Neutrophil (primary cell): ENCODE measurements around the gene ATP6V1C2.

ENCODE experiments used
- H3K27ac ChIP-seq: fragments of 200-600 bp; sonication (generic); 2 replicates; pipeline ENCODE4 v1.5.1; 2016; ENCODE audit warnings: mild to moderate bottlenecking, moderate library complexity
- H3K27me3 ChIP-seq: fragments of 200-600 bp; sonication (generic); 2 replicates; pipeline ENCODE4 v1.6.0; 2016; ENCODE audit warnings: mild to moderate bottlenecking
- H3K36me3 ChIP-seq: fragments of 200-600 bp; sonication (generic); 2 replicates; pipeline ENCODE4 v1.5.1; 2017
- H3K4me1 ChIP-seq, 2 experiments: fragments of 200-600 bp in 1 of 2; sonication (generic) in 1 of 2; 1 replicate in 1 of 2; 2 replicates in 1 of 2; pipeline versions ENCODE4 v1.5.1 to v1.6.1; 2013 to 2016; ENCODE audit warnings: low read depth in 1 of 2, low read length in 1 of 2, mild to moderate bottlenecking in 1 of 2, moderate library complexity in 1 of 2; ENCODE audit not compliant: control insufficient read depth in 1 of 2, insufficient read depth in 1 of 2
- H3K4me3 ChIP-seq, 2 experiments: fragments of 200-600 bp in 1 of 2; sonication (generic) in 1 of 2; 1 replicate in 1 of 2; 2 replicates in 1 of 2; pipeline ENCODE4 v1.5.1; 2013 to 2016; ENCODE audit warnings: low read depth in 1 of 2, low read length in 1 of 2, mild to moderate bottlenecking in 1 of 2, moderate library complexity in 1 of 2
- H3K9me3 ChIP-seq: fragments of 200-600 bp; sonication (generic); 2 replicates; pipeline ENCODE4 v1.5.1; 2016
- CTCF ChIP-seq: fragments of 200-600 bp; sonication (generic); IDR thresholded peaks from 2 replicates; pipeline ENCODE4 v1.5.1; 2016; ENCODE audit warnings: antibody characterized with exemption

The ATP6V1C2 gene

GRCh38 chr2:10717628-10718027 is 3.8 kb upstream of the ATP6V1C2 start:
- no peaks in the 10 kb centered on the region for H3K9me3 ChIP-seq
- H3K4me3 ChIP-seq: no peak overlapping the region
- no peak for TF ChIP-seq CTCF
- H3K27me3 ChIP-seq: peaks cover 59% of the 10 kb centered on the region
- no peaks in the 10 kb centered on the region for H3K36me3 ChIP-seq
- peaks cover 32 to 33% of the 10 kb centered on the region in 2 experiments for H3K4me1 ChIP-seq
- H3K27ac ChIP-seq: no peak overlapping the region

GRCh38 chr2:10720306-10720705 is 1.1 kb upstream of the ATP6V1C2 start:
- Histone ChIP-seq H3K36me3 (no peaks in the 10 kb centered on the region), H3K9me3 (no peaks in the 10 kb centered on the region), H3K4me3 (no peak overlapping the region), H3K27ac (no peak overlapping the region), H3K4me1 (peaks cover 32 to 33% of the 10 kb centered on the region in 2 experiments), H3K27me3 (peaks cover 59% of the 10 kb centered on the region)
- TF ChIP-seq CTCF: no peak

- Histone ChIP-seq H3K9me3 (no peaks in the 10 kb centered on the region), H3K4me1 (peaks cover 32 to 33% of the 10 kb centered on the region in 2 experiments), H3K27ac (no peak overlapping the region), H3K4me3 (peak overlapping the region; percentile 27 to 57), H3K27me3 (peaks cover 63% of the 10 kb centered on the region), H3K36me3 (no peaks in the 10 kb centered on the region)
- TF ChIP-seq CTCF: no peak
Observed at GRCh38 chr2:10720947-10721395, 459 bp upstream of the ATP6V1C2 start.

GRCh38 chr2:10722252-10722825 is 909 bp downstream of the ATP6V1C2 start:
- no peaks in the 10 kb centered on the region for H3K9me3 ChIP-seq
- peaks cover 76% of the 10 kb centered on the region for H3K27me3 ChIP-seq
- peaks cover 26 to 27% of the 10 kb centered on the region in 2 experiments for H3K4me1 ChIP-seq
- H3K4me3 ChIP-seq: peak overlapping the region; percentile 27 to 57
- TF ChIP-seq CTCF: no peak
- H3K27ac ChIP-seq: no peak overlapping the region
- no peaks in the 10 kb centered on the region for H3K36me3 ChIP-seq

GRCh38 chr2:10732924-10733565 is 11.6 kb downstream of the ATP6V1C2 start:
- Histone ChIP-seq H3K4me3 (no peak overlapping the region), H3K27me3 (peaks cover 18% of the 10 kb centered on the region), H3K9me3 (no peaks in the 10 kb centered on the region)

More at GRCh38 chr2:10732924-10733565, 11.6 kb downstream of the ATP6V1C2 start:
- TF ChIP-seq CTCF: no peak
- Histone ChIP-seq H3K36me3 (no peaks in the 10 kb centered on the region), H3K4me1 (no peaks in the 10 kb centered on the region), H3K27ac (no peak overlapping the region)
